Measurements from ENCODE around the gene IL2RA.
"Not testable (repeated sequence)": the region's sequence is repeated elsewhere in the genome, so short reads cannot be mapped to it uniquely, and the experiment has no call there.

IL2RA gene

DNA sequence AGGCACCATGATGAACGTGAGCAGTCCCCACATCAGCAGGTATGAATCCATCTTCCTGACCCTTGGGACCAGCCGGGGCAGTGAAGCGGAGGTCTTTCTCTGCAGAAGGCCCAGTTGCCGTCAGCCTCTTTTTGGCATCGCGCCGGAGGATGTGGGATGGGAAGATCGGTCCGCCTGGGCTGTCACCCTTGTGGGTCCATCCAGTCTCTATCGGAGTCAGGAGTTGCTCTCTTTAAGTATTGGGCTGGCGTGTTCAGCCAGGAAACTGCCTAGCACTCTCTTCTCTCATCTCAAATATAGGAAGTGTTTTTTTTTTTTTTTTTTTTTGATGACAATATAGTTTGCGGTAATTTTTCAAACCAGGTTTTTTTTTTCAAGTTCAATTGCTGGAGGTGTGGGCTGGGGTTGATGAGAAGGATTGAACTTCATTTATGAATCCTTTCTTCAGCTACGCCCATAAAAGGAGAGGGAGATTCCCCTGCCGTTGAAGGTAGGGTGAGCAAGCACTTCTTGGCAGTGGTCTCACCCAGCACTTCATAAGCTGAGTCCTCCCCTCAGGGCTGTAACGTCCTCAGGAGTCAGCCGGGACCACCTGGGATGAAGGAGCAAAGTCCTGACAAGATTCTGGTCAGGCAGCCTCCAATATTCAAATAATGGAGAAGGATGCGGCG, at the start of gene IL2RA:
Gene IL2RA, minus strand, starts transcription at position 267 of the 671 bp plus-strand sequence. Its CDS starts 216 bp downstream, at position 51.
- DNase-seq, result peak; percentile 90

DNA sequence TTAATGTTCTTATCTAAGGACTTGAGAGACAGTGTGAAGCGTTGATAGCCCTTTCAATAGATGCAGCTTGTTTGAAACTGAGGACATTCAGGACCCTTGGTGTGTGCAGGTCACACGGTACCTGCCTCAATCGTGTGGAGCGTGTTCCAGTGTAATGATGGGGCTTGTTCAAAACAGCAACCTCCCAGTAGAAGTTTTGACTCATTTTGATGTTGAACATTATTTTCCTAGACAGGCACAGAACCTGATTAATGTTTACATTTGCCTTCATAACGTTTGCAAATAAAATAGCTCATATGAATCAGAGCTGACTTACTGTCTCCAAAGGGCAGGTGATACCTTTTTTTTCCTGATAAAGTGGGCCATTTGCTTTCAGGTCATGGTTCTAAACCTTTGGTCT, 48.0 kb upstream of the IL2RA start:
- no peak for DNase-seq

DNA sequence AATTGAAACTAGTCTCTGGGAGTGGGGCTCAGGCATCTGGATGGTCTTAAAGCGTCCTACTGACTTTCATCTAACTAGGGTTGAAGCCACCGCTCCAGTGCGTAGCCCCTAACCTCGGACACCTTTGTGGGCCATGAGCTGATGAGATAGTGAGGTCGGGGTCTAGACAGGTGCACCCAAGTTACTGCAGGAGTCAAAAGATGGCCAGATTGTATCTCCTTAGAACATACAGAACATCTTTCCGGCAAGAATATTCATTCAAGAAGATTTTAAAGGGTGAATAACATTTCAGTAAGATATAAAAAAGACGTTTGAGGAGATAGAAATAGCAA, 47.2 kb upstream of the IL2RA start:
- DNase-seq, result no peak

DNA sequence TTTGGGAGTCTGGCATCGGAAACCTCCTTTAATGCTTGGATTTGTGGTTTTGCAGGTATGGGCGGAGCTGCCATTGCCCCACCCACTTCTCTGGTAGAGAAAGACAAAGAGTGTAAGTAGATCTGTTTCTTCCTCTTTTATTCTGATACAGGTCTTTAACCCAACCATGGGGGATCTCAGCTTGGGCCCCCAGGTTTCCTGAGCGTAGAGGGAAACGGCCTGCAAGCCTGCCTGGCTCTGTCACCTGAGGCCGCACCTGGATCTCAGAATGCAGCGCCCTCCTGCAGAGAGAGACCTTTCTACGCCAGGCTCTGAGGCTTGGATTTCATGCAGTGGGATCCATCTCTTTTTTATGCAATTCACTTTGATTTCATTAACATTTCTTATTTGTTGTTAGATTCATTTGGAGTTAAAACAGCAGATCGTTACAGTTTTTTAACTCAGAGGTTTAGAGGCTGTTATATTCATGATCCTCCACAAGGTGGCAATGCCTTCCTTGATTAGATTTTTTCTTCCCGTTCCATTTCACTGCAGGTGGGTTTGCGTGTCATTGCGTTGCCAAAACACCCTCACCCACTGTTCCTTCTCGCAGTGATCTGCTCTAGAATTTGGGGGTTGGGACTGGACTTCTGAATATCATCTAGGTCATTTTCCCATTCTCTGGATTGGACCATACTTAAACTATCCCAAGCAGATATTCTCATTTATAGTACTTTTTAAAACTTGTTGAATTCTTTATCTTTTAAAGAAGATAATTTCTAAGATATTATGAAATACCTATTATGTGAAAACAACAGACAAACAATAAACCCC, 46.7 kb upstream of the IL2RA start:
- no peak for DNase-seq

DNA sequence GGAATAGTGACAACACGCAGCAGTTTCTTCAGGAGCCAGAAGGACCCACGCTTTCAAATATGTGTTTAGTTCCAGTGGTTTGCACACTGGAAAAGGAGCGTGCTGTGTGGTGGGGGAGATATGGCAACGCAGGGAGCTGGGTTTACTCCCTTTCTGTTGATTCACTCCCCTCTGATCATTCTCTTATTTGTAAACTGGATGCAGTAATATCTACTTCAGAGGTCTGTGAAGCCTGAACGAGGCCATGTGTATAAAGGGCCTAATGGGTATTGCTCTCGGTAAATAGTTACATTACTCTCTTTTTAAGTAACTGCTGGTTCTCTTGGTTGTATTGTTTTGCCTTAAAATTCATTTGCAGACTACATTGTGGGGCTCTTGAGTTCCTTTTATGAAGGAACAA, 45.9 kb upstream of the IL2RA start:
- no peak for DNase-seq

- not testable (repeated sequence) for DNase-seq
Observed at GRCh38 chr10:6107616-6108015, 45.4 kb upstream of the IL2RA start.

DNA sequence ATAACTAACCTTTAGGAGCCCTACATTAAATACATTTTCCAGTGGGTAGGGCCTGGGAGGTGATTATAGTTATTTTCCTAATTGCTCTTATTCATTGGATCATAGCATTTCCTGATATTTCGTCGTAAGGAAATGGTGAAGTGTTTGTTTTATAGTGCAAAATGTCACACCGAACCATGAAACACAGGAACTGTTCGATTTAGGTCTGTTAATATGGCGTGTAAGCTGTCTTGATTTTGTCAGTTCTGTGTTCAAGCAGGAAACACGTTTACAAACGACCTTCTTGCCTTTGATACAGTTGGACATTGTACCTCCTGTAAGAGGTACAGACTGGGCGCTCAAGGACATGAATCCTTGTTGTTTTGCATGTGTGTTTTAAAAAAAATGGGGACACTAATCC, 41.4 kb upstream of the IL2RA start:
- no peak for DNase-seq

- no peak for DNase-seq
Observed at GRCh38 chr10:6102128-6102527, 40.0 kb upstream of the IL2RA start.

GRCh38 chr10:6101181-6101580, 39.0 kb upstream of the IL2RA start:
- DNase-seq, result no peak

- DNase-seq, result no peak
Observed at GRCh38 chr10:6100370-6100769, 38.2 kb upstream of the IL2RA start.

GRCh38 chr10:6098156-6098555, 36.0 kb upstream of the IL2RA start:
- DNase-seq, result no peak

DNA sequence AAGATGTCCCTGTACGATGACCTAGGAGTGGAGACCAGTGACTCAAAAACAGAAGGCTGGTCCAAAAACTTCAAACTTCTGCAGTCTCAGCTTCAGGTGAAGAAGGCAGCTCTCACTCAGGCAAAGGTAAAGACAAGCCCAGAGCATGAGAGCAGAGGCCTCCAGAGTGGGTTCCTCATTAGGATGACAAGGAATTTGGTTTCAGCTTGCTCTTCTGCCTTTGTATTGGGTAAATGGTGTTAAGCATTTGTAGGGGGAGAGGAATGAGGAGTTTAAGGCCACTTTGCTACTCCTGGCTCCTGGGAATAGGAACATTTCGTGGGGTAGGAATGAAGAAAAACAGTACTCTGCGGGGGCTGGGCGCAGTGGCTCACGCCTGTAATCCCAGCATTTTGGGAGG, 34.9 kb upstream of the IL2RA start:
- no peak for DNase-seq

DNA sequence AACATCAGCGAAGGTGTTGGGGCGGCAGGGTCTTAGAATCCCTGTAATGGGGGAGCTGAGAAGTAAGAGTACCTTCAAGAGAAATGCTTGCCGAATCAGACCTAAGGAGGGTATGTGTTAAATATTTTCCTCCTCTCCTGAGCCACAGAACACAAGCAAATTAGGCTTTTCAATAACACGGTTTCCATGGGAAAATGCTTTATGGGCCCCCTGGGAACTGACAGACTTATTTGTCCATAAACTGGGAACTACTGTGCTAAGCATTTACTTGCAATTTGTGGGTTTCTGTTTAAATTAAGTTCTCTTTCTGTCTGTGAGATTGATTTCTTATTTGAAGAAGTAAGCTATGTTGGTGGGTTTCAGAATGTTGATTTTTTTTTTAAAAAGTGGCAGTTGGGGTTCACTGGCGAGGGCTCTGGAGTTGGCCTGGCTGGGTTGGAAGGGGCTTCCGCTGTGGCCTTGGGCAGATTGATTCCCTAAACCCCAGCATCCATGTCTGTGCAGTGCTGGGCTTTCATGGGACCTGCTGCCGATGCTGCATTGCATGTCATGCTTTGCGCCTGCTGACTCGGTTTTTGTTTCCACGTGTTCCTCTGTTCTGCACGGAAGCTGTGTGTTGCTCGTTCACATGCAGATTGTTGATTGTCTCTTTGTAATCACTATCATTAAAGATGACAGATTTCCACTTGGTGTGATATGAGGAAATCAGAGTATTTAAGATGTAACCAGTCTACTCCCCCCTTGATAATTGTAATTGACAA, 33.8 kb upstream of the IL2RA start:
- DNase-seq, result no peak

GRCh38 chr10:6092731-6093130, 30.6 kb upstream of the IL2RA start:
- DNase-seq, result no peak

- DNase-seq, result no peak
Observed at GRCh38 chr10:6091630-6092029, 29.5 kb upstream of the IL2RA start.

- peak; percentile 70 for DNase-seq
Observed at GRCh38 chr10:6089334-6090219, 27.4 kb upstream of the IL2RA start.

- DNase-seq, result peak; percentile 99
Observed at GRCh38 chr10:6088721-6089333, 26.7 kb upstream of the IL2RA start, which contains the start of gene RBM17. Gene RBM17 (plus strand): TSS chr10:6089034. CDS start chr10:6097066, 8,032 bp downstream.

GRCh38 chr10:6086375-6087233, 24.4 kb upstream of the IL2RA start:
- peak; percentile 94 for DNase-seq

GRCh38 chr10:6083523-6084475, 21.6 kb upstream of the IL2RA start:
- peak; percentile 81 for DNase-seq

All from activated effector memory CD4-positive, alpha-beta T cell treated with anti-CD3 and anti-CD28 coated beads, Interleukin-2, amount 50 U/mL, for 16 hours (primary cell).